ENCODE measurements around the gene DAGLA.

Gene DAGLA

GRCh38 chr11:61749591-61750217 is 69.5 kb downstream of the DAGLA start:
- no peak for DNase-seq

DNA sequence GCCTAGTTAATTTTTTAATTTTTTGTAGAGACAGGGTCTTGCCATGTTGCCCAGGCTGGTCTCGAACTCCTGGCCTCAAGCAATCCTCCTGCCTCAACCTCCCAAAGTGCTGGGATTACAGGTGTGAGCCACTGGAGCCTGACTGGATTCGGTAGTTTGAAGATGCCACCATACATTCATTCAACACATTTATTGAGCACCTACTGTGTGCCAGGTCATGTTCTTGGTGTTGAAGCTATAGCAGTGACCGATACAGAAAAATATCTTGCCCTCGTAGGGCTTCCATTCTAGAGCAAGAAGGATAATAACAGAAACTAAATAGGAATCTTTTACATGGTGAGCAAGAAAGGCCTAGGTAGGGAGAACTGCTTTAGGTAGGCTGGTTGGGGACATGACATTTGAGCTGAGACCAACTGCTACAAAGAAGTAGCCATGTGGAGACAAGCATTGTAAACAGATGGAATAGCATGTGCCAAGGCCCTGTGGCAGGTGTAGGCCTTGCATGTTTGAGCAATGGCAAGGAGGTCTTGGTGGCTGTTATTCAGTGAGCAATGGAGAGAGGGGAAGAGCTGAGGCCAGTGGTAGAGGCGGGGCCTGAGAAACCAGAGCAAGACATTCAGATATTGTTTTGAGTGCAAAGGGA is 70.6 kb downstream of the DAGLA start:
- DNase-seq: no peak

DNA sequence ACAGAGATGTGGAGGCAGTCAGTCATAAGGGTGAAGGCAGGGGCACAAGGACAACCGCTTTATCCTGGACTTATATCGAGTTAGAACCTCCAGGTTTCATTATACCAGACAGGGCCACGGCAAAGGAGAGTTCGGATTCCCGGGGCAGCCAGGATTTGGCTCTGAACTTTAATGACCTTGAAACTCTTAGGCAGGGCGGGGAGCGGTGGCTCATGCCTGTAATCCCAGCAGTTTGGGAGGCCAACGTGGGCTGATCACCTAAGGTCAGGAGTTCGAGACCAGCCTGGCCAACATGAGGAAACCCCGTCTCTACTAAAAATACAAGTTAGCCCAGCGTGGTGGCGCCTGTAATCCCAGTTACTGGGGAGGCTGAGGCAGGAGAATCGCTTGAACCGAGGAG is 71.2 kb downstream of the DAGLA start:
- DNase-seq: no peak

DNA sequence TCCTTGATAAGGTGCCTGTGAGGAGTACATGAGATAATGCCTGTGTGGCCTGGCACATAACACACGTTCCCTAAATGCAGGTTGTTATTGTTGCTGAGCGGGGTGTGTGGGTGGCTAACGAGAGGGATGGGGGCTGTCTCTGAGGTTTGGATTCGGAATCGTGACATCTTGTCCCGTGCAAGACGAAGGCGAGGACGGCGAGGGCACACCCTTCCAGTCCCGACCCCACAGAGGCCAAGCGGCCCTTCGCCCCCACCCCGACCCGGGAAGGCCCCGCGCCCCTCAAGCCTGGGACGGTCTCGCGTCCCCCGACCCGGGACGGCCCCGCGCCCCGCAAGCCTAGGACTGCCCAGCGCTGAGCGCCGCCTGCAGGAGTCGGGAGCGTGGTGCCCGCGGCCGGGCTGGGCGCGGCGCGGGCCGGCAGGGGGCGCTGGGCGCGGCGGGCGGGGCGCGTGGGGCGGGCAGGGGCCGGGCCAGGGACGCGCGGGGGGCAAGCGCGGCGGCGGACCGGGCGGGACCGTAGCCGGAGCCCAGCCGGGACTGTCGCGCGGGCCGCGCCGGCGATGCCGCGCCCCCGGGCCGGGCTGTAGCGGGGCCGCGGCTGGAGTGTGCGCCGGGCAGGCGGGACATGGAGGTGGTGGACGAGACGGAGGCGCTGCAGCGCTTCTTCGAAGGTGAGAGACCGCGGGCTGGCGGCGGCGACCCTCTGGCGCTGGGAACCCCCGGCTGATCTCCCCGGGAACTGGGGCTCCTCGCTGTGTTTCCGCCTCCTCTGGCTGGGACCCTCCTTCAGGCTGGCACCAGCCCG is 72.1 kb downstream of the DAGLA start, which contains the start of gene MYRF:
MYRF (plus strand) TSS at position 520 of the 808 bp plus-strand sequence; CDS start at position 629, 109 bp downstream.
- peak; percentile 62 to 66 for DNase-seq

DNA sequence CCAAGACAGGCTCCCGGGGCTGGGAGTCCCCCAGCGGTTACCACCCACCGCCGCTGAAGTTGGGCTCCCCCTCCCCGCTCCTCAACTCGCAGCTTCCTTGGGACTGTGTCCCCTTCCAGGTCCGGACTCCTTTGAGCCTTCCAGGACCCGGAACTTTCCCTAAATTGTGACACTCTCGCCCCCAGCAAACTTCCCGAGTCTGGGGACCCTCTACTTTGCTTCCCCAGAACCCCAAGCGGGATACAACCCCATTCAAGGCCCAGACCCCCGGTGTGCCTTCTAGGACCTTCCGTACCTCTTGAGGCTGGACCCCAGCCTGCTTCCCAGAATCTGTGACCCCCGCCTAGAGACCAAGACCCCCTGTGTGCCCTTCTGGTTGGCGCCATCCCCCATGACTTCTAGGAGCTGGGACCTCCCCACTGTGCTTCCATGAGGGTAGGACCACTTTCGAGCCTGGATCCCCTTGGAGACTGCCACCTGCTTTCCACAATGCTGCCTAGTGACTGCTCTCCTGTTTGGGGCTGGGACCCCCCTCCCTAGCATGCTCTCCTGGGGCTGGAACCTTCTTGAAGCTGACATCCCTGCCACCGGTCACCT is 72.8 kb downstream of the DAGLA start:
- no peak for DNase-seq

GRCh38 chr11:61753672-61754071 is 73.5 kb downstream of the DAGLA start:
- DNase-seq: no peak

DNA sequence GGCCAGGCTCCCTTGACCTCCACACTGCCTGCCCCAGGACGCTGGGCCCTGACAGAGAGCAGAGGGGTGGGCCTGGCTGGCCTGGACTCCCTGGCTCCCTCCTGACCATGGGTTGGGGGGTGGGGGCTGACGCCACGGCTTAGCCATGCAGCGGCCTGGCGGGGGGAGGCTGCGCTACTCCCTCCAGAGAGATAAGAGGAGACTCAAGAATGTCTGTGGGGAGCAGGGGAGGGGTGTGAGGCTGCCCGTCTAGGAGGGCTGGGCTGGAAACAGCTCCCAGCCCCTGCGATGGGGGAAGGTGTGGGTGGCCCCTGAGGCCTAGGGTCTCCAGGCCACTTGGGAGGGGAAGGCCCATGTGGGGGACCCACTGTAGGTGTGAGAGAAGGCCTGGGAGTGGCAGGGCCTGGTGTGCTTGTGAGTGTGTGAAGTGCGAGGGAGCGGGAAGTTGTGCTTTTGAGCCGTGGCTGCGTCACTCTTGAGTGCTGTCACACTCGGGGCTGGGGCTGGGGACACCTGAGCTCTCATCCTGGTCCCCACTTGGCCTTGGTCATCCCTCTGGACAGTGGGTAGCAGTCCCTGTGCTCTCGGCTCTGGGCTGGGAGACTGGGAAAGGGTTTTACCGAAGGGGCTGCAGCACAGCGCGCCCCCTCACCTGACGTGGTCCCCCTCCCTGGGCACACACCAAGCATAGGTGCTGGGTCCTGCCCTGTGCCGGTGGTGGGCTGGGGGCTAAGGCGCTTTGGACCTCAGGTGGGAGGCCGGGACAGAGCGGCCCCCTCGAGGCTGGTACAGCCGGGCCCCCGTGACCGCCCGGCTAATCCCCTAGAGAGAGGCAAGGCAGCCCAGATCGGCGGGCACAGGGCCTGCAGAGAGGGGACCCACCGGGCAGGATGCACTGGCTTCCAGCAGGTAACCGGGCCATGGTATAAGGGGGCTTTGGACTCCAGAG is 74.6 kb downstream of the DAGLA start:
- DNase-seq: no peak

- DNase-seq: no peak
These were observed 75.9 kb downstream of the DAGLA start for GRCh38 chr11:61756147-61756451.

- peak; percentile 8 to 25 for DNase-seq
These were observed 76.4 kb downstream of the DAGLA start for GRCh38 chr11:61756452-61757212.

GRCh38 chr11:61757213-61757862 is 77.1 kb downstream of the DAGLA start:
- no peak for DNase-seq

GRCh38 chr11:61760946-61761345 is 80.8 kb downstream of the DAGLA start:
- no peak for DNase-seq

DNA sequence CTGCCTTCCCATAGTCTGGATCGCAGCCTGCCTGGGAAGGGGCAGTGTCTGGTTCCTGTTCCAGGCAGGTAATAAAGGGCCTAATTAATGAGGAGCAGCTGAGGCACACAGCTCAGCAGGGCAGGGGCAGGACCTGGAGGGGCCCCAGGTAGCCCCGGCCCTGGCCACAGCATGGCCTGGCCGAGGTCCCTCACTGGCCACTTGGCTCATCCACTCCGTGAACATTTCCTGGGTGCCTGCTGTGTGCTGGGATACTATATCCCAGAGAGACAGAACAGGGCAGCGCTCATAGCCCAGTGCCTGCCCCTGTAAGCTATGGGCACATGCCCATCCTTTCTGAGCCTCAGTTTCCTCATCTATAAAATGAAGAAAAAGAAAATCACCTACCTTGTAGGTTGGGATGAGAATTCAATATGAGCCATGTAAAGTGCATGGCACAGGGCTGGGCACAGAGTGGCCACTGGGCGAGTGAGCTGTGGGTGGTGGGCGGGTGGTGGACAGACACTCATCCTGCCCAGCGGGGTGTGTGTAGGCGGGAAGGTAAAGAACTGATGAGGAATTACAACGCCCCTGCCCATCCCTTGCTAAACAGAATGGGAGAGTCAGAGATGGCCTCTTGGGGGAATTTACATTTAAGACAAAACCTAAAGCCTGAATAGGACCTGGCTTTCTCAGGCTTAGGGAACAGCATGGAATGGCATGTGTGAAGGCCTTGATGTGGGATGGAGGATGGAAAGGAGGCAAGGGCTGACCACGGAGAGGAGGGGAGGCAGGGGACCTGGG is 81.4 kb downstream of the DAGLA start:
- DNase-seq: no peak

DNA sequence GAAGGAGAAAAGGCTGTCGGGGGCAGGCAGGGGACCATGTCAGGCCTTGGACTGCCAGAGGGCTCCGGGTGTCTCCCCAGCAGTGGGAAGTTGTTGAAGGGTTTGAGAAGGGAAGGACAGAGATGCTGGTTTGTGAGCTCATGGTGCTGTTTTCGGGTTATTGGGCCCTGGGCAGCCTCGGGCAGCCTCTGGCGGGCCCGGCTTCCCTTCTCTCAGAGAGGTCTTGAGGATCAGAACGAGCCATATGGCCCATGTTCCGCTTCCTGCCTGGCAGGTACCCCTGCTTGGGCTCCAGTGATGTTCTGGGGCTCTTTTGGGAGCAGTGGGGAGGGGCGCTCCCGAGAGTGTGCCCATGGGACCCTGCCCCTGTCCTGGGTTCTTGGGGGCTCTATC is 82.0 kb downstream of the DAGLA start:
- DNase-seq: no peak

- no peak for DNase-seq
These were observed 82.6 kb downstream of the DAGLA start for GRCh38 chr11:61762798-61763197.

DNA sequence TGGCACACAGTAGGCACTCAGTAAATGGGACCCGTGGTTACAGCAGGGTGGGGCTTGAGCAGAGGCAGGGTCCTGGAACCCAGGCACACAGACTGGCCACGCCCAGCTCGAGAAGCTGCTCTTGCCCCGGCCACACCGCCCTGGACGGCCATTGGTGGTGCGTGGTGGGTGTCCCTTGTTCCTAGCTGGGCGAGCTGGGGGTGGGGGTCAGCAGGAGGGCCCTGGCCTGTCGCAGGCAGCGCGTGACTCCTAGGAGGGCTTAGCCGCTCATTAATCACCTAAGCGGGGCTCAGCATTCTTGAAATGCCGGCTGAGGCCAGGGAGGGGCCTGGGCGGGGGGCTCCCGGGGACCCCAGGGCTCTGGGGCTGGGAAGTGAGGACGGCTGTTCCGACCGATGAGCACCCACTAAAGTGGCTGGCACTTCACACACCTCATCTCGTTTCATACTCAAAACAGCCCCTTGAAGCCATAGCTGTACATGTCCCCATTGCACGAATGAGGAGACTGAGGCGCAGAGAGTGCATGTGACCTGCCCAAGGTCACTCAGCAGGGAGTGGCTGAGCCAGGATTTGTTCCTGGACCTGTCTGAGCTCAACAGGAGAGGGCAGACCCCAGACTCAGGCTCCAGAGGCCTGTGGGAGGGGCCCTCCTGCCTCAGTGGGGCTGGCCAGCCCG is 83.9 kb downstream of the DAGLA start:
- DNase-seq: no peak

GRCh38 chr11:61764606-61765260 is 84.5 kb downstream of the DAGLA start:
- DNase-seq: no peak

GRCh38 chr11:61765550-61766253 is 85.5 kb downstream of the DAGLA start:
- no peak for DNase-seq

GRCh38 chr11:61766353-61766841 is 86.2 kb downstream of the DAGLA start:
- DNase-seq: no peak

Data from activated CD4-positive, alpha-beta T cell treated with anti-CD3 and anti-CD28 coated beads, Interleukin-2, amount 50 U/mL, for 48 hours (primary cell).